ENCODE measurements around the gene KMT5B.
"Not testable (repeated sequence)": the region's sequence is repeated elsewhere in the genome, so short reads cannot be mapped to it uniquely, and the experiment has no call there.

Gene KMT5B

GRCh38 chr11:68256331-68256741 lies 43.2 kb upstream of the KMT5B start:
- Histone ChIP-seq H3K36me3 (ENCODE audit: insufficient read depth) (no peaks in the 10 kb centered on the region), H3K4me1 (ENCODE audit: low read depth, poor library complexity, severe bottlenecking) (peaks cover 10% of the 10 kb centered on the region), H3K4me3 (IDR thresholded peaks at IDR 0.05; ENCODE audit: insufficient read depth, low read depth, low read length) (no peak overlapping the region), H3K9ac (no peak overlapping the region), H3K27me3 (ENCODE audit: insufficient read depth, low read depth) (no peaks in the 10 kb centered on the region), H4K20me1 (ENCODE audit: insufficient read depth) (no peaks in the 10 kb centered on the region), H3K27ac (no peak overlapping the region), H3K79me2 (ENCODE audit: insufficient read depth, low read depth) (no peaks in the 10 kb centered on the region), H3K4me2 (no peak overlapping the region), H2AFZ (ENCODE audit: low read depth) (no peak overlapping the region)
- TF ChIP-seq, protein P1, sequence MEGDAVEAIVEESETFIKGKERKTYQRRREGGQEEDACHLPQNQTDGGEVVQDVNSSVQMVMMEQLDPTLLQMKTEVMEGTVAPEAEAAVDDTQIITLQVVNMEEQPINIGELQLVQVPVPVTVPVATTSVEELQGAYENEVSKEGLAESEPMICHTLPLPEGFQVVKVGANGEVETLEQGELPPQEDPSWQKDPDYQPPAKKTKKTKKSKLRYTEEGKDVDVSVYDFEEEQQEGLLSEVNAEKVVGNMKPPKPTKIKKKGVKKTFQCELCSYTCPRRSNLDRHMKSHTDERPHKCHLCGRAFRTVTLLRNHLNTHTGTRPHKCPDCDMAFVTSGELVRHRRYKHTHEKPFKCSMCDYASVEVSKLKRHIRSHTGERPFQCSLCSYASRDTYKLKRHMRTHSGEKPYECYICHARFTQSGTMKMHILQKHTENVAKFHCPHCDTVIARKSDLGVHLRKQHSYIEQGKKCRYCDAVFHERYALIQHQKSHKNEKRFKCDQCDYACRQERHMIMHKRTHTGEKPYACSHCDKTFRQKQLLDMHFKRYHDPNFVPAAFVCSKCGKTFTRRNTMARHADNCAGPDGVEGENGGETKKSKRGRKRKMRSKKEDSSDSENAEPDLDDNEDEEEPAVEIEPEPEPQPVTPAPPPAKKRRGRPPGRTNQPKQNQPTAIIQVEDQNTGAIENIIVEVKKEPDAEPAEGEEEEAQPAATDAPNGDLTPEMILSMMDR (conservative IDR thresholded peaks at IDR 0.05; ENCODE audit: low read depth, low read length): no peak

GRCh38 chr11:68255526-68255925 lies 42.4 kb upstream of the KMT5B start:
- no peaks in the 10 kb centered on the region for H3K27me3 ChIP-seq (ENCODE audit: insufficient read depth, low read depth)
- no peaks in the 10 kb centered on the region for H4K20me1 ChIP-seq (ENCODE audit: insufficient read depth)
- no peak overlapping the region for H3K4me3 ChIP-seq (IDR thresholded peaks at IDR 0.05; ENCODE audit: insufficient read depth, low read depth, low read length)
- no peaks in the 10 kb centered on the region for H3K79me2 ChIP-seq (ENCODE audit: insufficient read depth, low read depth)
- peaks cover 10% of the 10 kb centered on the region for H3K4me1 ChIP-seq (ENCODE audit: low read depth, poor library complexity, severe bottlenecking)
- TF ChIP-seq, protein P1 (conservative IDR thresholded peaks at IDR 0.05; ENCODE audit: low read depth, low read length): no peak
- no peak overlapping the region for H3K4me2 ChIP-seq
- no peak overlapping the region for H3K9ac ChIP-seq
- no peak overlapping the region for H3K27ac ChIP-seq
- no peaks in the 10 kb centered on the region for H3K36me3 ChIP-seq (ENCODE audit: insufficient read depth)
- no peak overlapping the region for H2AFZ ChIP-seq (ENCODE audit: low read depth)

- H2AFZ ChIP-seq (ENCODE audit: low read depth): no peak overlapping the region
- TF ChIP-seq, protein P1 (conservative IDR thresholded peaks at IDR 0.05; ENCODE audit: low read depth, low read length): no peak
- H3K4me1 ChIP-seq (ENCODE audit: low read depth, poor library complexity, severe bottlenecking): peaks cover 10% of the 10 kb centered on the region
- H3K9ac ChIP-seq: no peak overlapping the region
- no peak overlapping the region for H3K4me2 ChIP-seq
- H3K36me3 ChIP-seq (ENCODE audit: insufficient read depth): no peaks in the 10 kb centered on the region
- no peak overlapping the region for H3K4me3 ChIP-seq (IDR thresholded peaks at IDR 0.05; ENCODE audit: insufficient read depth, low read depth, low read length)
- H3K27me3 ChIP-seq (ENCODE audit: insufficient read depth, low read depth): no peaks in the 10 kb centered on the region
- no peaks in the 10 kb centered on the region for H3K79me2 ChIP-seq (ENCODE audit: insufficient read depth, low read depth)
- no peaks in the 10 kb centered on the region for H4K20me1 ChIP-seq (ENCODE audit: insufficient read depth)
- no peak overlapping the region for H3K27ac ChIP-seq
Observed at GRCh38 chr11:68254421-68254820, 41.3 kb upstream of the KMT5B start.

DNA sequence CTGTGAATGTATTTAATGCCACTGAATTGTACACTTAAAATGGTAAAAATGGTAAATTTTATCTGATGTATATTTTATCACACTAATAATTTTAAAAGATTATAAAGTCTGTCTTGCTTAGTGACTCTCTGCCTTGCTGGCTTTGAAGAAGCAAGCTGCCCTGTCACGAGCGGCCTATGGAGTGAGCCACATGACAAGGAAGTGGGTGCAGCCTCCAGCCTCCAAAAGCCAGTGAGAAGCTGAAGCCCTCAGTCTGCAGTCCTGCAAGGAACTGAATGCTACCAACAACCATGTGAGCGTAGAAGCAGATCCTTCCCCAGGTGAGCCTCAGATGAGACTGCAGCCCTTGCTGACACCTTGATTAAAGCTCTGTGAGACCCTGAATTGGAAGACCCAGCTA lies 38.7 kb upstream of the KMT5B start:
- H2AFZ ChIP-seq (ENCODE audit: low read depth): no peak overlapping the region

DNA sequence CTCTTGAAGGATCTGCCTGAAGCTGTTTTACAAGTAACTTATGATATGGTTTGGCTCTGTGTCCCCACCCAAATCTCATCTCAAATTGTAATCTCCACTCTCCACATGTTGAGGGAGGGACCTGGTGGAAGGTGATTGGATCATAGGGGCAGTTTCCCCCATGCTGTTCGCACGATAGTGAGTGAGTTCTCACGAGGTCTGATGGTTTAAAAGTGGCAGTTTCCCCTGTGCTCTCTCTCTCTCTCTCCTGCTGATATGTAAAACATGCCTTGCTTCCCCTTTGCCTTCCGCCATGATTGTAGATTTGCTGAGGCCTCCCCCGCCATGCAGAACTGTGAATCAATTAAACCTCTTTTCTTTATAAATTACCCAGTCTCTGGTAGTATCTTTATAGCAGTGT lies 31.8 kb upstream of the KMT5B start:
- not testable (repeated sequence) for H3K79me2 ChIP-seq (ENCODE audit: insufficient read depth, low read depth); H2AFZ ChIP-seq (ENCODE audit: low read depth); H3K27me3 ChIP-seq (ENCODE audit: insufficient read depth, low read depth); H3K4me2 ChIP-seq; H3K4me3 ChIP-seq (IDR thresholded peaks at IDR 0.05; ENCODE audit: insufficient read depth, low read depth, low read length); H4K20me1 ChIP-seq (ENCODE audit: insufficient read depth); H3K9ac ChIP-seq; H3K27ac ChIP-seq; H3K36me3 ChIP-seq (ENCODE audit: insufficient read depth); H3K4me1 ChIP-seq (ENCODE audit: low read depth, poor library complexity, severe bottlenecking)

More for the DNA sequence above, 38.7 kb upstream of the KMT5B start:
- H3K79me2 ChIP-seq (ENCODE audit: insufficient read depth, low read depth): no peaks in the 10 kb centered on the region
- no peaks in the 10 kb centered on the region for H3K27me3 ChIP-seq (ENCODE audit: insufficient read depth, low read depth)
- TF ChIP-seq, protein P1 (conservative IDR thresholded peaks at IDR 0.05; ENCODE audit: low read depth, low read length): no peak
- H3K4me2 ChIP-seq: no peak overlapping the region
- H3K4me3 ChIP-seq (IDR thresholded peaks at IDR 0.05; ENCODE audit: insufficient read depth, low read depth, low read length): no peak overlapping the region
- H3K27ac ChIP-seq: no peak overlapping the region
- no peaks in the 10 kb centered on the region for H3K4me1 ChIP-seq (ENCODE audit: low read depth, poor library complexity, severe bottlenecking)
- H3K9ac ChIP-seq: no peak overlapping the region
- no peaks in the 10 kb centered on the region for H4K20me1 ChIP-seq (ENCODE audit: insufficient read depth)
- no peaks in the 10 kb centered on the region for H3K36me3 ChIP-seq (ENCODE audit: insufficient read depth)

GRCh38 chr11:68243847-68244246 lies 30.8 kb upstream of the KMT5B start:
- H3K4me3 ChIP-seq (IDR thresholded peaks at IDR 0.05; ENCODE audit: insufficient read depth, low read depth, low read length); H2AFZ ChIP-seq (ENCODE audit: low read depth); H3K4me1 ChIP-seq (ENCODE audit: low read depth, poor library complexity, severe bottlenecking); H3K79me2 ChIP-seq (ENCODE audit: insufficient read depth, low read depth); H3K27ac ChIP-seq; H3K4me2 ChIP-seq; H3K36me3 ChIP-seq (ENCODE audit: insufficient read depth); H3K9ac ChIP-seq; H4K20me1 ChIP-seq (ENCODE audit: insufficient read depth); H3K27me3 ChIP-seq (ENCODE audit: insufficient read depth, low read depth): not testable (repeated sequence)
